MM.1S (cell line): Measurements from ENCODE around the gene GAL3ST1.
"Not testable (repeated sequence)": the region's sequence is repeated elsewhere in the genome, so short reads cannot be mapped to it uniquely, and the experiment has no call there.

ENCODE experiments used
- DNase-seq: peaks from one replicate; pipeline ENCODE4 v3.0.0-alpha.2; 2015
- H2AFZ ChIP-seq: fragments of 300-600 bp; sonication (generic); 2 replicates; pipeline ENCODE4 v1.6.0; 2016; ENCODE audit warnings: antibody characterized with exemption, low read length
- H3F3A ChIP-seq: fragments of 300-600 bp; sonication (generic); 2 replicates; pipeline ENCODE4 v1.6.1; 2016; ENCODE audit warnings: mild to moderate bottlenecking, antibody characterized with exemption, low read length, moderate library complexity, mixed read lengths; ENCODE audit not compliant: insufficient read depth
- H3K27ac ChIP-seq: fragments of 300-600 bp; sonication (generic); 2 replicates; pipeline ENCODE4 v1.5.1; 2016; ENCODE audit warnings: mild to moderate bottlenecking, low read length
- H3K27me3 ChIP-seq: fragments of 300-600 bp; sonication (generic); replicated peaks from 2 replicates; pipeline ENCODE4 v1.6.0; 2016; ENCODE audit warnings: low read length; ENCODE audit not compliant: insufficient read depth
- H3K36me3 ChIP-seq: fragments of 300-600 bp; sonication (generic); replicated peaks from 2 replicates; pipeline ENCODE4 v1.6.1; 2016; ENCODE audit warnings: mild to moderate bottlenecking, low read length, mixed read lengths; ENCODE audit not compliant: insufficient read depth
- H3K4me1 ChIP-seq: fragments of 300-600 bp; sonication (generic); 2 replicates; pipeline ENCODE4 v1.6.1; 2016; ENCODE audit warnings: low read length, mixed read lengths
- H3K4me2 ChIP-seq: fragments of 300-600 bp; sonication (generic); 2 replicates; pipeline ENCODE4 v1.6.0; 2016; ENCODE audit warnings: low read depth, low read length
- H3K4me3 ChIP-seq: fragments of 300-600 bp; sonication (generic); 2 replicates; pipeline ENCODE4 v1.5.1; 2016; ENCODE audit warnings: low read length, mixed read lengths
- H3K79me2 ChIP-seq: fragments of 300-600 bp; sonication (generic); 2 replicates; pipeline ENCODE4 v1.6.1; 2016; ENCODE audit warnings: mixed run types, low read length, mixed read lengths
- H3K9ac ChIP-seq: fragments of 300-600 bp; sonication (generic); 2 replicates; pipeline ENCODE4 v1.6.1; 2016; ENCODE audit warnings: low read length, mixed read lengths
- H3K9me2 ChIP-seq: fragments of 300-600 bp; sonication (generic); replicated peaks from 2 replicates; pipeline ENCODE4 v1.6.1; 2016; ENCODE audit warnings: mild to moderate bottlenecking, low read length, mixed read lengths; ENCODE audit not compliant: insufficient read depth
- H3K9me3 ChIP-seq: fragments of 300-600 bp; sonication (generic); replicated peaks from 2 replicates; pipeline ENCODE4 v1.6.1; 2016; ENCODE audit warnings: mild to moderate bottlenecking, low read length, mixed read lengths; ENCODE audit not compliant: insufficient read depth
- H4K20me1 ChIP-seq: fragments of 300-600 bp; sonication (generic); 2 replicates; pipeline ENCODE4 v1.6.1; 2016; ENCODE audit warnings: mild to moderate bottlenecking, low read length, moderate library complexity, mixed read lengths; ENCODE audit not compliant: insufficient read depth
- EZH2 ChIP-seq: fragments of 300-600 bp; sonication (generic); optimal IDR thresholded peaks from 2 replicates; pipeline ENCODE3; 2017; ENCODE audit warnings: low read depth, mild to moderate bottlenecking, antibody characterized with exemption, low read length, mixed read lengths
- EZH2phosphoT487 ChIP-seq: fragments of 300-600 bp; sonication (generic); IDR thresholded peaks from 2 replicates; pipeline ENCODE4 v1.6.1; 2018; ENCODE audit warnings: antibody characterized with exemption, low read length
- TF ChIP-seq, protein P1 (sequence below): fragments of 300-600 bp; sonication (generic); IDR thresholded peaks from 2 replicates; pipeline ENCODE4 v1.5.1; 2016; ENCODE audit warnings: antibody characterized with exemption, low read length, mixed read lengths

GAL3ST1 gene, protein sequence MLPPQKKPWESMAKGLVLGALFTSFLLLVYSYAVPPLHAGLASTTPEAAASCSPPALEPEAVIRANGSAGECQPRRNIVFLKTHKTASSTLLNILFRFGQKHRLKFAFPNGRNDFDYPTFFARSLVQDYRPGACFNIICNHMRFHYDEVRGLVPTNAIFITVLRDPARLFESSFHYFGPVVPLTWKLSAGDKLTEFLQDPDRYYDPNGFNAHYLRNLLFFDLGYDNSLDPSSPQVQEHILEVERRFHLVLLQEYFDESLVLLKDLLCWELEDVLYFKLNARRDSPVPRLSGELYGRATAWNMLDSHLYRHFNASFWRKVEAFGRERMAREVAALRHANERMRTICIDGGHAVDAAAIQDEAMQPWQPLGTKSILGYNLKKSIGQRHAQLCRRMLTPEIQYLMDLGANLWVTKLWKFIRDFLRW

DNA sequence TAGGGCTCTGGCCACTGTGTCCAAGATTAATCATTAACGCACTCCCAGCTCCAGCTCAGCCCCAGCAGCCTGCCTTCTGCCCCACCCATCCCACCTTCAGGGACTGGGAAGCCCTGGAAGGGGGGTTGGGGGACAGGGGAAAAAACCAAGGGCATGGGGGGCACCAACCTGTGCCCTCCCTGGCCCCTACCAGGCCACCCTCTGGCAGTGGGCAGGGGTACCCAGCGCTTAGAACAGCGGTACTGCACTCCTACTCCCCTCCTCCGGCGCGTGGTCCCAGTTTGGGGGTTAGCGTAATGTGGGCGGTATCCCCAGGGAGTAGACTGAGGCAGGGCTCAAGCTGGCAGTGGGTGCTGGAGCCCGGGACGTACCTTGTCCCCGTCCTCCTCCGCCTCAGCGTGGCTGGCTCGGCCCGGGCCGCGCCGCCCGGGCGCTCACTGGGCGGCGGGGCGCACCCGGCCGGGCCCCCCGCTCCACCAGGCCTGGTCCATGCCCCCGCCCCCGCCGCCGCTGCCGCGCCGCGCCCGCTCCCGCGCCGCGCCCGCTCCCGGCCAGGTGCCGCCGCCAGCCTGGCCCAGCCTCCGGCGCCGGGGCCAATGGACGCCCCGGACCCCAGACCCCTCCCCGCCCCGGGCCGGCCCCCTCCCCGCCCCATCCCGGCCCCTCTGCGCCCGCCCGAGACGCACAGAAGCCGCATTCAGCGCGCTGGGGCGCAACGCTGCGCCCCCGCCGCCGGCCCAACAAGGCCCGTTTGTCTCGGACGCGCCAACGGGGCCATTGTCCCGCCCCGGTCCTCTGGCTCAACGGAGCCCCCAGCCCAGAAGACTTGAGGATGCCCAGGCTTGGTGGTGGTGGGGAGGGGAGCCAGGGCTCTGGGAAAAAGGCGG is at the start of gene GAL3ST1:
GAL3ST1 (minus strand) TSS at position 571 of the 887 bp plus-strand sequence. CDS start 17,273 bp downstream, outside the sequence.
- H3F3A ChIP-seq, result no peaks in the 10 kb centered on the region
- no peaks in the 10 kb centered on the region for H3K79me2 ChIP-seq
- H3K27me3 ChIP-seq, result peaks cover 16% of the 10 kb centered on the region; the same call in 1 of the 2 replicates
- H3K9ac ChIP-seq, result no peak within 1 kb of the TSS
- H4K20me1 ChIP-seq, result no peaks in the 10 kb centered on the region
- no peaks in the 10 kb centered on the region for H3K9me2 ChIP-seq
- H3K36me3 ChIP-seq, result no peaks in the 10 kb centered on the region
- H2AFZ ChIP-seq, result no peak within 1 kb of the TSS
- H3K4me1 ChIP-seq, result no peaks in the 10 kb centered on the region
- TF ChIP-seq EZH2 (no peak), EZH2phosphoT487 (no peak)
- TF ChIP-seq, protein P1, sequence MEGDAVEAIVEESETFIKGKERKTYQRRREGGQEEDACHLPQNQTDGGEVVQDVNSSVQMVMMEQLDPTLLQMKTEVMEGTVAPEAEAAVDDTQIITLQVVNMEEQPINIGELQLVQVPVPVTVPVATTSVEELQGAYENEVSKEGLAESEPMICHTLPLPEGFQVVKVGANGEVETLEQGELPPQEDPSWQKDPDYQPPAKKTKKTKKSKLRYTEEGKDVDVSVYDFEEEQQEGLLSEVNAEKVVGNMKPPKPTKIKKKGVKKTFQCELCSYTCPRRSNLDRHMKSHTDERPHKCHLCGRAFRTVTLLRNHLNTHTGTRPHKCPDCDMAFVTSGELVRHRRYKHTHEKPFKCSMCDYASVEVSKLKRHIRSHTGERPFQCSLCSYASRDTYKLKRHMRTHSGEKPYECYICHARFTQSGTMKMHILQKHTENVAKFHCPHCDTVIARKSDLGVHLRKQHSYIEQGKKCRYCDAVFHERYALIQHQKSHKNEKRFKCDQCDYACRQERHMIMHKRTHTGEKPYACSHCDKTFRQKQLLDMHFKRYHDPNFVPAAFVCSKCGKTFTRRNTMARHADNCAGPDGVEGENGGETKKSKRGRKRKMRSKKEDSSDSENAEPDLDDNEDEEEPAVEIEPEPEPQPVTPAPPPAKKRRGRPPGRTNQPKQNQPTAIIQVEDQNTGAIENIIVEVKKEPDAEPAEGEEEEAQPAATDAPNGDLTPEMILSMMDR, result no peak
- no peak within 1 kb of the TSS for H3K27ac ChIP-seq
- no peak within 1 kb of the TSS for H3K4me2 ChIP-seq
- no peak for DNase-seq
- H3K4me3 ChIP-seq, result no peak within 1 kb of the TSS
- H3K9me3 ChIP-seq, result no peaks in the 10 kb centered on the region

DNA sequence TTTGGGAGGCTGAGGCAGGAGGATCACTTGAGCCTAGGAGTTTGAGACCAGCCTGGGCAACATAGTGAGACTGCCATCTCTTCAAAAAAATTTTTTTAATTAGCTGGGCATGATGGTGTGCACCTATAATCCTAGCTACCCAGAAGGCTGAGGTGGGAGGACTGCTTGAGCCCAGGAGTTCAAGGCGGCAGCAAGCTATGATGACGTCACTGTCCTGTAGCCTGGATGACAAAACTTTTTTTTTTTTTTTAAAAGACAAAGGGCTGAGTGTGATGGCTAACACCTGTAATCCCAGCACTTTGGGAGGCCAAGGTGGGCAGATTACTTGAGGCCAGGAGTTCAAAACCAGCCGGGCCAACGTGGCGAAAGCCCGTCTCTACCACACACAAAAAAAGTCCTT is 45.4 kb upstream of the GAL3ST1 start:
- H3K4me2 ChIP-seq, result not testable (repeated sequence)

DNA sequence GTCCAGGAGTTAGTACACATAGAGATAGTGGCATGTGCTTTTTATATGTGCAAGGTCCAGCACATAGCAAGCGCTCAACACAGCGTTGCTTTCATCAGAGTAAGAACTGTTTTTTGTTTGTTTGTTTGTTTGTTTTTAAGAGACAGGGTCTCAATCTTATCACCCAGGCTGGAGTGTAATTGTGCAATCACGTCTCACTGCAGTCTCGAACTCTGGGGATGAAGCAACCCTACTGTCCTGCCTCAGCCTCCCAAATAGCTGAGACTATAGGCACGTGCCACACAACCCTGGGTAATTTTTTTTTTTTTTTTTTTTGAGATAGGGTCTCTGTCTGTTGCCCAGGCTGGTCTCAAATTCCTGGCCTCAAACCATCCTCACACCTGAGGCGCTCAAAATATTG is 43.4 kb upstream of the GAL3ST1 start:
- no peaks in the 10 kb centered on the region for H3K9me3 ChIP-seq
- DNase-seq, result no peak
- H3K4me1 ChIP-seq, result no peaks in the 10 kb centered on the region
- no peak overlapping the region for H3K27ac ChIP-seq
- H3K4me2 ChIP-seq, result no peak overlapping the region
- no peak for TF ChIP-seq EZH2phosphoT487
- TF ChIP-seq, protein P1, result no peak
- TF ChIP-seq EZH2, result no peak
- no peaks in the 10 kb centered on the region for H3K27me3 ChIP-seq
- no peak overlapping the region for H3K9ac ChIP-seq
- H3K4me3 ChIP-seq, result no peak overlapping the region
- H3F3A ChIP-seq, result no peaks in the 10 kb centered on the region
- no peaks in the 10 kb centered on the region for H3K36me3 ChIP-seq
- no peak overlapping the region for H2AFZ ChIP-seq
- no peaks in the 10 kb centered on the region for H3K79me2 ChIP-seq
- H3K9me2 ChIP-seq, result no peaks in the 10 kb centered on the region
- no peaks in the 10 kb centered on the region for H4K20me1 ChIP-seq

More for the DNA sequence above, 45.4 kb upstream of the GAL3ST1 start:
- H3K4me1 ChIP-seq, H3K4me3 ChIP-seq, H3K27ac ChIP-seq, H3K9me2 ChIP-seq, H4K20me1 ChIP-seq, H3K9ac ChIP-seq, DNase-seq, H3F3A ChIP-seq, H3K79me2 ChIP-seq, H3K27me3 ChIP-seq, H3K9me3 ChIP-seq, H3K36me3 ChIP-seq, H2AFZ ChIP-seq: not testable (repeated sequence)
